HepG2 (cell line): ENCODE results near the gene FCN3. TPM values are rescaled to one million over a fixed set of nuclear protein-coding genes. Genes with fewer than 3 reads are reported as not detected.
A peak's percentile ranks its signal among the peaks of the same experiment; 100 is the strongest.

ENCODE experiments used
- ARNT2 ChIP-seq: sonication (generic); formaldehyde crosslinking; IDR thresholded peaks from 2 replicates; pipeline ENCODE4 v1.8.0; 2022; ENCODE audit warnings: mild to moderate bottlenecking, low read depth, missing genetic modification reagents, moderate library complexity
- CCAR2 ChIP-seq: fragments of 200-400 bp; formaldehyde crosslinking; optimal IDR thresholded peaks from 2 replicates; pipeline ENCODE3; 2018; ENCODE audit warnings: low read depth, mild to moderate bottlenecking, low read length, moderate library complexity
- DR1 ChIP-seq: sonication (generic); formaldehyde crosslinking; IDR thresholded peaks from 2 replicates; pipeline ENCODE4 v1.8.0; 2021; ENCODE audit warnings: mild to moderate bottlenecking, missing genetic modification reagents, inconsistent platforms
- GABPA ChIP-seq, 2 experiments: IDR thresholded peaks; 2 replicates each; pipeline ENCODE4 v1.6.1; 2011 to 2016; ENCODE audit warnings: low read depth in 2 of 2, low read length in 1 of 2, missing biosample characterization in 1 of 2, missing genetic modification characterization in 1 of 2
- HDAC6 ChIP-seq: fragments of 200-600 bp; sonication (generic); IDR thresholded peaks from 2 replicates; pipeline ENCODE4 v1.7.0; 2017; ENCODE audit warnings: mild to moderate bottlenecking, antibody characterized with exemption, low read length, low read depth
- IRF2 ChIP-seq: IDR thresholded peaks from 2 replicates; pipeline ENCODE4 v1.6.1; 2018; ENCODE audit warnings: missing genetic modification reagents, missing compliant biosample characterization
- JUNB ChIP-seq: sonication (generic); formaldehyde crosslinking; IDR thresholded peaks from 2 replicates; pipeline ENCODE4 v1.8.0; 2022; ENCODE audit warnings: missing genetic modification reagents, mild to moderate bottlenecking, borderline replicate concordance
- KDM3A ChIP-seq: IDR thresholded peaks from 2 replicates; pipeline ENCODE4 v1.6.1; 2018; ENCODE audit warnings: low read depth, missing compliant biosample characterization
- MZF1 ChIP-seq: sonication (generic); formaldehyde crosslinking; IDR thresholded peaks from 2 replicates; pipeline ENCODE4 v1.8.1; 2023; ENCODE audit warnings: mild to moderate bottlenecking, missing genetic modification reagents, borderline replicate concordance
- NFRKB ChIP-seq: fragments of 450-650 bp; IDR thresholded peaks from 2 replicates; pipeline ENCODE4 v1.6.1; 2017
- PCBP2 ChIP-seq: fragments of 200-400 bp; formaldehyde crosslinking; optimal IDR thresholded peaks from 2 replicates; pipeline ENCODE3; 2018; ENCODE audit warnings: low read length, low read depth; ENCODE audit not compliant: poor library complexity, severe bottlenecking
- RBM22 ChIP-seq: fragments of 200-400 bp; formaldehyde crosslinking; optimal IDR thresholded peaks from 2 replicates; pipeline ENCODE3; 2017; ENCODE audit warnings: mild to moderate bottlenecking, low read length, moderate library complexity
- SALL1 ChIP-seq: sonication (generic); formaldehyde crosslinking; IDR thresholded peaks from 2 replicates; pipeline ENCODE4 v1.8.0; 2022; ENCODE audit warnings: mild to moderate bottlenecking, missing genetic modification reagents
- SMC3 ChIP-seq: IDR thresholded peaks from 2 replicates; pipeline ENCODE4 v1.6.1; 2011; ENCODE audit warnings: low read length, improper control_type of control experiment
- TP53 ChIP-seq: sonication (generic); formaldehyde crosslinking; conservative IDR thresholded peaks from 2 replicates; pipeline ENCODE4 v1.4.0; 2020; ENCODE audit warnings: missing genetic modification reagents
- ZBTB20 ChIP-seq: sonication (generic); formaldehyde crosslinking; IDR thresholded peaks from 2 replicates; pipeline ENCODE4 v1.8.1; 2023; ENCODE audit warnings: missing genetic modification reagents, low read depth, mild to moderate bottlenecking, borderline replicate concordance
- ZNF280D ChIP-seq: sonication (generic); formaldehyde crosslinking; IDR thresholded peaks from 2 replicates; pipeline ENCODE4 v1.5.1; 2020; ENCODE audit warnings: mild to moderate bottlenecking, missing genetic modification reagents
- ZNF569 ChIP-seq: sonication (generic); formaldehyde crosslinking; IDR thresholded peaks from 2 replicates; pipeline ENCODE4 v1.5.0; 2020; ENCODE audit warnings: mild to moderate bottlenecking, missing genetic modification reagents, moderate library complexity, borderline replicate concordance
- ZSCAN9 ChIP-seq: IDR thresholded peaks from 2 replicates; pipeline ENCODE4 v1.6.1; 2016; ENCODE audit warnings: borderline replicate concordance
- polyA plus RNA-seq, 8 experiments: library from polyadenylated mRNA; depleted of rRNA in 3 of 8; stranded (reverse) in 7 of 8; unstranded in 1 of 8; fragments of >200 nt; fragmentation: Illumina TruSeq in 4 of 8; extraction: Trizol in 4 of 8; gene quantifications; 2 replicates each; pipeline versions ENCODE4 v1.2.1 to v1.2.3, GENCODE V29; 2011 to 2016; ENCODE audit warnings: low read depth in 4 of 8, missing spikeins in 1 of 8, mixed read lengths in 1 of 8; ENCODE audit not compliant: insufficient read depth in 1 of 8
- total RNA-seq, 5 experiments: library from RNA; depleted of rRNA; stranded (reverse); fragments of >200 nt; fragmentation: Illumina TruSeq; extraction: Trizol; gene quantifications; 2 replicates each; pipeline ENCODE4 v1.2.3, GENCODE V29; 2016; ENCODE audit warnings: low read depth in 1 of 5
- TF ChIP-seq, protein P1 (sequence below): sonication (generic); formaldehyde crosslinking; IDR thresholded peaks from 2 replicates; pipeline ENCODE4 v1.9.0; 2021; ENCODE audit warnings: missing genetic modification reagents, borderline replicate concordance
- TF ChIP-seq, protein P2 (sequence below), 2 experiments: sonication (generic) in 1 of 2; formaldehyde crosslinking in 1 of 2; IDR thresholded peaks; 2 replicates each; pipeline versions ENCODE4 v1.4.0 to v1.6.1; 2018 to 2020; ENCODE audit warnings: missing genetic modification reagents in 2 of 2, borderline replicate concordance in 1 of 2, low read depth in 1 of 2, mild to moderate bottlenecking in 1 of 2, missing biosample characterization in 1 of 2
- TF ChIP-seq, protein P3 (sequence below): sonication (generic); formaldehyde crosslinking; IDR thresholded peaks from 2 replicates; pipeline ENCODE4 v1.4.0; 2020; ENCODE audit warnings: missing genetic modification reagents

The FCN3 gene
- total and polyA plus RNA-seq, 2 of the 13 experiments (the other 11 are each of a cell fraction or from before 2014, with no cell fraction given) = not detected

DNA sequence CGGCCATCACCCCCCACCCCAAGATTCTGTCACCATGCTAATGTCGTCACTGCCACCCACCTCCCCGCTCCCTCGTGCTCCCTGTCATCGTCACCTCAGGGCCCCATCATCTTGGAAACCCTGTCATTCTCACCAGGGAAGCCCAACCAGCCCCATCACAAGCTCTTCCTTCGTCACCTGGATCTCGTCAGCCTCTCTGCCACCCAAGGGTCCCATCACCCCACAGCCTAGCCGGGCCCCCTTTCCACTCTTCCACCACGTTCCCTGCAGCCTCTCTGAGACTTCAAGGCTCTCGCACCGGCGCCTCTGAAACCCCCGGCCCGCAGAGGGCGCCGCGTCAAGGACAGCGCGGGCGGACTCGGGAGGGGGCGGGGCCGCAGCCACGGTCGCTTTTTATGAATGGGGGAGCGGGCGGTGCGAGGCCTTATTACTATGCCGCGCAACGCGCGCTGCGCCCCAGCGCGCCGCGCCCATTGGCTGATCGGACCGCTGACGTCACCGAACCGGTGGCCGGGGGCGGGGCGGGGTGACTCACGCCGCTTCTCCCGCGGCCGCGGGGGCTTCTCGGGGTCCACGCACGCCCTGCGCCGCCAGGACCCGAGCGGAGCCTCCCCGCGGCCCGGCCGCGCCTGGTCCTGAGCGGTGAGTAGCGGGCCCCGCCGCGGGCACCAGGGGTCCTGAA is 17.6 kb upstream of the FCN3 start, which contains the start of gene GPR3 (continued):
- TF ChIP-seq, protein P1, sequence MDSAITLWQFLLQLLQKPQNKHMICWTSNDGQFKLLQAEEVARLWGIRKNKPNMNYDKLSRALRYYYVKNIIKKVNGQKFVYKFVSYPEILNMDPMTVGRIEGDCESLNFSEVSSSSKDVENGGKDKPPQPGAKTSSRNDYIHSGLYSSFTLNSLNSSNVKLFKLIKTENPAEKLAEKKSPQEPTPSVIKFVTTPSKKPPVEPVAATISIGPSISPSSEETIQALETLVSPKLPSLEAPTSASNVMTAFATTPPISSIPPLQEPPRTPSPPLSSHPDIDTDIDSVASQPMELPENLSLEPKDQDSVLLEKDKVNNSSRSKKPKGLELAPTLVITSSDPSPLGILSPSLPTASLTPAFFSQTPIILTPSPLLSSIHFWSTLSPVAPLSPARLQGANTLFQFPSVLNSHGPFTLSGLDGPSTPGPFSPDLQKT = no peak
- TF ChIP-seq ZNF280D (CRISPR knock-in tag) = no peak
- no peak for TF ChIP-seq ZBTB20 (CRISPR knock-in tag)
- TF ChIP-seq GABPA (IDR thresholded peaks at IDR 0.05; ENCODE audit: low read depth, low read length) = no peak
- TF ChIP-seq GABPA (CRISPR knock-in tag; IDR thresholded peaks at IDR 0.05; ENCODE audit: low read depth) = no peak
- no peak for TF ChIP-seq CCAR2
- TF ChIP-seq ZNF569 (CRISPR knock-in tag) = no peak
- TF ChIP-seq SMC3 = no peak
- TF ChIP-seq PCBP2 = no peak
- TF ChIP-seq NFRKB = no peak
- TF ChIP-seq RBM22 = no peak
- TF ChIP-seq ZSCAN9 = no peak
- TF ChIP-seq IRF2 (CRISPR knock-in tag) = no peak
- TF ChIP-seq SALL1 (CRISPR knock-in tag) = peak; percentile 44; the same call in 1 of the 2 replicates
- peak; percentile 77; the same call in 1 of the 2 replicates for TF ChIP-seq ARNT2
- no peak for TF ChIP-seq JUNB (CRISPR knock-in tag)
- TF ChIP-seq, protein P2, sequence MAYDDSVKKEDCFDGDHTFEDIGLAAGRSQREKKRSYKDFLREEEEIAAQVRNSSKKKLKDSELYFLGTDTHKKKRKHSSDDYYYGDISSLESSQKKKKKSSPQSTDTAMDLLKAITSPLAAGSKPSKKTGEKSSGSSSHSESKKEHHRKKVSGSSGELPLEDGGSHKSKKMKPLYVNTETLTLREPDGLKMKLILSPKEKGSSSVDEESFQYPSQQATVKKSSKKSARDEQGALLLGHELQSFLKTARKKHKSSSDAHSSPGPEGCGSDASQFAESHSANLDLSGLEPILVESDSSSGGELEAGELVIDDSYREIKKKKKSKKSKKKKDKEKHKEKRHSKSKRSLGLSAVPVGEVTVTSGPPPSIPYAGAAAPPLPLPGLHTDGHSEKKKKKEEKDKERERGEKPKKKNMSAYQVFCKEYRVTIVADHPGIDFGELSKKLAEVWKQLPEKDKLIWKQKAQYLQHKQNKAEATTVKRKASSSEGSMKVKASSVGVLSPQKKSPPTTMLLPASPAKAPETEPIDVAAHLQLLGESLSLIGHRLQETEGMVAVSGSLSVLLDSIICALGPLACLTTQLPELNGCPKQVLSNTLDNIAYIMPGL (CRISPR knock-in tag; IDR thresholded peaks at IDR 0.05; ENCODE audit: borderline replicate concordance in 1 of 2, low read depth in 1 of 2) = peak; percentile 52 to 63; a peak in 3 of 4 replicates
- no peak for TF ChIP-seq MZF1 (CRISPR knock-in tag)
- no peak for TF ChIP-seq TP53
- no peak for TF ChIP-seq HDAC6
- TF ChIP-seq KDM3A (CRISPR knock-in tag) = 0 out of 2 replicates have a peak, but pooled peaks have one; percentile 49
- TF ChIP-seq, protein P3, sequence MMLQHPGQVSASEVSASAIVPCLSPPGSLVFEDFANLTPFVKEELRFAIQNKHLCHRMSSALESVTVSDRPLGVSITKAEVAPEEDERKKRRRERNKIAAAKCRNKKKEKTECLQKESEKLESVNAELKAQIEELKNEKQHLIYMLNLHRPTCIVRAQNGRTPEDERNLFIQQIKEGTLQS (CRISPR knock-in tag) = peak; percentile 41; the same call in 1 of the 2 replicates
- TF ChIP-seq DR1 = no peak; the same call in 1 of the 2 replicates
